ENCODE measurements around the gene ACBD4.

The ACBD4 gene, protein sequence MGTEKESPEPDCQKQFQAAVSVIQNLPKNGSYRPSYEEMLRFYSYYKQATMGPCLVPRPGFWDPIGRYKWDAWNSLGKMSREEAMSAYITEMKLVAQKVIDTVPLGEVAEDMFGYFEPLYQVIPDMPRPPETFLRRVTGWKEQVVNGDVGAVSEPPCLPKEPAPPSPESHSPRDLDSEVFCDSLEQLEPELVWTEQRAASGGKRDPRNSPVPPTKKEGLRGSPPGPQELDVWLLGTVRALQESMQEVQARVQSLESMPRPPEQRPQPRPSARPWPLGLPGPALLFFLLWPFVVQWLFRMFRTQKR

GRCh38 chr17:45135192-45135977 is at the start of gene ACBD4:
Gene ACBD4 (plus strand): TSS chr17:45135687. CDS start chr17:45136145, 458 bp downstream.
- peak; percentile 98 for FAIRE-seq

GRCh38 chr17:45086391-45086790 is 49.1 kb upstream of the ACBD4 start:
- FAIRE-seq, result no peak

GRCh38 chr17:45086865-45087503 is 48.5 kb upstream of the ACBD4 start:
- FAIRE-seq, result no peak

DNA sequence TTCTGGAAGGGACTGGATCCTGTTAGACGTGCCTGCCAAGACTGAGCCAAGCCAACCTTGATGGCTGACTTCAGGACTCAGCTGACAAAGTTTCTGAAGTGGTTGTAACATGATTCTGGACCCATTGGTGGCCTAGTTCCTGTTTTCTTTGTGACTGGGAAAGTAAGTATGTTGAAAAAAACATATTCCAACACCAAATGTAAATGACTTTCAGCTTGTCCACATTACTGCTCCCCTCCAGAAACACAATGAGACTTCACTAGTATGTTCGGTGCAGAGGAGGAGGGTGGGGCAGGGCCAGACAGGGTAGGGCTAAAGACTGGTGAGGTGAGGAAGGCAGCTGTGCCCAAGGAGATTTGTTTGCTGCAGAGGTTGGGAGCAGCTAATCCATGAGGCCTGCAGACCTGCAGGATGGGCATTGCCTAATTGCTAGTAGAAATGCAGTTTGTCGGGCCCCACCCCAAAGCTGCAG is 47.9 kb upstream of the ACBD4 start:
- no peak for FAIRE-seq

GRCh38 chr17:45087978-45088377 is 47.5 kb upstream of the ACBD4 start:
- FAIRE-seq, result no peak

DNA sequence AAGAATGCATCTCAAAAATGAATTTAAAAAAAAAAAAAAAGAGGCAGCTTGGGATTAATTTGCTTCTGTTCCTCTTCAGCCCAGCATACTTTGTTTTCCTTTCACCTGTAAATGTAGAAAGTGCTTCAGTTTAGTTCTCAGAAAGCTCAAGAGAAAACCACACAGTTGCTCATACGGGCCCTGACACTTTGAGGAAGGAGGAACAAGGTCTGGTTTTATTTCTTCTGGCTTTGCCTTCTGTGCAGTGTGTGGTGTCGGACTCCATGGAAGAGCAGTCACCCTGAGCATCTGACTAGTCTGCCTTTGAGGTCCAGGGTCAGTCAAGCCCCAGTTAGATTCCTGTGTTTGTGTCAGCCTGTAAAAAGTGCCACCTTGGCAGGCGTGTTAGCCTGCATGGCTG is 46.7 kb upstream of the ACBD4 start:
- FAIRE-seq, result no peak

GRCh38 chr17:45090711-45091110 is 44.8 kb upstream of the ACBD4 start:
- no peak for FAIRE-seq

DNA sequence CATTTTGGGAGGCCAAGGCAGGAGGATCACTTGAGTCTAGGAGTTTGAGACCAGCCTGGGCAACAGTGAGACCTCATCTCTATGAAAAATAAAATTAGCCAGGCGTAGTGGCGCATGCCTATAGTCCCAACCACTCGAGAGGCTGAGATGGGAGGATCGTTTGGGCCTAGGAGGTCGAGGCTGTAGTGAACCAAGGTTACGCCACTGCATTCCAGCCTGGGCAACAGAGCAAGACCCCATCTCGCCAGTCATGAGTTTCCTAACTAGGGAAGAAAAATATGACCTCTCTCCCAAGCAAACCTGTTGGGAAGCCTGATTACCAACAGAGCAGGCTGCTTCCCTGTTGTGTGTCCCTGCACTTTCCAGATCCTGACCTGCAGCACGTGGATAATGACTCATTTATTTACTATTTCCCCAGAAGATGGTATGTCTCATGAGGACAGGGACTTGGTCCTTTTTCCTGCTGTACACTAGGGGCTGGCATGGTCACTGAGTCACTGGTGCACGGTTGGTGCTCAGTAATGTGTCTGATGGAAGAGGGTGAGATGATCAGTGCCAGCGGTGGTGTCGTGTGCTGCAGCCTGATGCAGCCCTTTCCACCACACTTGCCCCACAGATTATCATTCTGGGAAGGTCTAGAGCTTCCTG is 43.6 kb upstream of the ACBD4 start:
- no peak for FAIRE-seq

GRCh38 chr17:45092911-45093430 is 42.5 kb upstream of the ACBD4 start:
- FAIRE-seq, result no peak

- FAIRE-seq, result no peak
These were observed 41.9 kb upstream of the ACBD4 start for GRCh38 chr17:45093444-45094110.

DNA sequence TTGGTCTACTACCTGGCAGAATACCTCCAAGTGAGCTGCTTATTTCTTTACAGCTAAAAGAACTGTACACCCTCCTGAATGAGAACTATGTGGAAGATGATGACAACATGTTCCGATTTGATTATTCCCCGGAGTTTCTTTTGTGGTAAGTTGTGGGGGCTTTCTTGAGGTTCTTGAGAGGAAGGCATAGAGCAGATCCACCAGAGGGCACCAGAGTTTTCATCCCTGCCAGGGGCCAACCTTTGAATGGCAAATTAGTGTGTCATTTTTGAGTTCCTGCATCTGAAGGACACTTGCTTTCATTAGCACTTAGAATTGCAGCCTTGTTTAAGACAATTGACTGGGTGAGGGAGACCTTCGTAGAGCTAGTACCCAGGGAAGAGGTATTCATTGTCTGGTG is 39.3 kb upstream of the ACBD4 start:
- no peak for FAIRE-seq

DNA sequence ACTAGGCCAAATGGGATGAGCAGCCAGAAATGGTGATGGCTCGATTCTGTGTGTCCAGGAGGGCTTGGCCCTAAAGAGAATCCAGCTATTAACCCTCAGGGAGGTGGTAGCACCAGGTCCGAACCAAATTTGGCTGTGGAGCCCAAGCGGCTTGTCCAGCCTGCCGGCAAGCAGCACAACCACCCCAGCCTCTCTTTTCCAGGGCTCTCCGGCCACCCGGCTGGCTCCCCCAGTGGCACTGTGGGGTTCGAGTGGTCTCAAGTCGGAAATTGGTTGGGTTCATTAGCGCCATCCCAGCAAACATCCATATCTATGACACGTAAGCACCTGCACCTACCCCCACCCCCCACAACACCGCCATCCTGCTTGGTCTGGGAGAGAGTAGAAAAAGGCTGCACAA is 38.6 kb upstream of the ACBD4 start:
- FAIRE-seq, result no peak

DNA sequence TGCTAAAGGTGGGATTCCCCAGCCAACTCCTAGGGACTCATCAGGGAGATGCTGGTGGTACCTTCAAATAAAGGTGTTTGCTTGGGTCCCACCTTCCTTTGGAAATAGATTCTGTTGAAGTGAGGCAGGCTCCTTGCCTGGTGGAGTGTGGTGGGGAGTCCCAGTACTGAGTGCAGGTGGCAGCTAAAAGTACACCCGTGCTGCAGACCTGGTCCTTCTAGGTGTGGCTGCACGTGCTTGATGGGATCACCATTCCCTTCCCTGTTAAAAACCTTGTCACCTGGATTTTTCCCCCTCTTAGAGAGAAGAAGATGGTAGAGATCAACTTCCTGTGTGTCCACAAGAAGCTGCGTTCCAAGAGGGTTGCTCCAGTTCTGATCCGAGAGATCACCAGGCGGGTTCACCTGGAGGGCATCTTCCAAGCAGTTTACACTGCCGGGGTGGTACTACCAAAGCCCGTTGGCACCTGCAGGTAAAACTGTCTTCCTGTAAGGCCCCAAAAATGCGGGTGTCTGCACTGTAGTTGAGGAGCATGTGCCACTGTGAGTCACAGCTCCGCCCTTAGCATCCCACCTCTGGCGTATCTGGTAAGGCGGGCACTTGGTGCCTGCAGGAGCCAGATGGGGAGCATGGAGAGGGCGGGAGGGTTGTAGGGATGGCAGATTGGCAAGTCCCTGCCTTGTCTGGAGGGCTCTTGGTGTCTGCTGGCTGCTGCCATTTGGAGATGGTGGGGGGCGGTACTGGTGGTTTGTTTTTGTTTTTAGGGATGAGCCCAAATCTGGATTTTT is 37.2 kb upstream of the ACBD4 start:
- no peak for FAIRE-seq

DNA sequence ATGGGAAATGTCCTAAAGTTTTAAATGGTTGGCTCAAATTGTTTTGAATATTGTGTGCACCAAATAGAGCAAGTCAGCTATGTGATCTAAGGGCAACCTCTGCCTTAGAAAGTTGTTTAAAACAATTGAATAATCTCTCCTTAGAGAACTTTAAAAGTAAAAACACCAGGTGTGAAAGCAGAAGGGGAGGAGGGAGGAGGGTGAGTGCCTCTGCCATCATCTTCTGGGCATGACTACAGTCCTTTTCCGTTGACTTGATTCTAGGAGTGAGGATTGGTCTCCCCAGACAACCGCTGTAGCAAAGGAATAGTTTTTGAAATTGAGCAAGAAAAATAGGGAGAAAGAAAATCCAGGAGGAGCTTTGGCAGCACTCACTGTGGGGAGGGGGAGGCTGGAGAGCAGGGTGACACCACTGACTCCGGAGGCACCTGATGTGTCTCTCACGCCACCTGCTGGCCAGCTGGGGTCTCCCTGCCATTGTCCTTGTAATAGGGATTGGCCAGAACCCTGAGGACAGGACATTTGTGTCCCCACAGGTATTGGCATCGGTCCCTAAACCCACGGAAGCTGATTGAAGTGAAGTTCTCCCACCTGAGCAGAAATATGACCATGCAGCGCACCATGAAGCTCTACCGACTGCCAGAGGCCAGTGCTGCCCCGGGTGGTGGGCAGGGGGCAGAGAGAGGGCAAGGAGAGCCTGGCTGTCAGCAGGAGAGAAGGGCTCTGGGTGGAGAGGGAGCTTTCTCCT is 36.4 kb upstream of the ACBD4 start:
- FAIRE-seq, result no peak

DNA sequence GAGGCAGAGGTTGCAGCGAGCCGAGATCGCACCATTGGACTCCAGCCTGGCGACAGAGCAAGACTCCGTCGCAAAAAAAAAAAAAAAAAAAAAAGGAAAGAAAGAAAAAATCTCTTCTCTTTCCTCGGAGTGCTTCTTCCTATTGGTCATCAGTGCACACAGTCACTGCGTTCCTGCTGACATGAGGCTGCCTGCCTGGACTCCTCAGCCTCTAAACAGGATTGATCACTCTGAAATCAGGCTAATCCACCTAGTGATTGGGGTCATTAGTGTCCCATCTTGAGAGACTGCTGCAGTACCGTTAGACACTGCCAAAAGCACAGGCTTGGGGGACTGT is 34.0 kb upstream of the ACBD4 start:
- FAIRE-seq, result no peak

GRCh38 chr17:45101883-45102811 is 33.3 kb upstream of the ACBD4 start:
- no peak for FAIRE-seq

GRCh38 chr17:45102856-45103255 is 32.6 kb upstream of the ACBD4 start:
- FAIRE-seq, result no peak

GRCh38 chr17:45103269-45103795 is 32.2 kb upstream of the ACBD4 start:
- no peak for FAIRE-seq

DNA sequence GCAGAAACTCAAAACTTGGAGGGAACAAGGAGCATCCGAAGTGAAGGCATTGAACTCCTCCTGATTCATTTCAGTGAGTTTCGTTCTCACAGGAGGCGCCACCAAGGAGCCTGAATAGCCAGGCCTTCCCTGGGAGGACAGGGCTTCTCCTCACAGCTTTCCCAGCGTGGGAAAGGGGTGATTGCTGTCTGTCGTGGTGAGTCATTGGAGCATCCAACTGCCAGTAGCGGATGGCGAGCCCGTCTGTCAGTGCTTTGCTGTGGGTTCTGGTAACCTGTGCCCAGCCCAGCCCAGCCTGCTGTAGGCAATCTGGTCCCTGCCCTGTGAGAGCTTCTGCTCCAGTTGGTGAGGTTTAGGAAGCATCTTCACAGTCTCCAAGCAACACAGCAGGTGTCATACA is 31.5 kb upstream of the ACBD4 start:
- FAIRE-seq, result no peak

DNA sequence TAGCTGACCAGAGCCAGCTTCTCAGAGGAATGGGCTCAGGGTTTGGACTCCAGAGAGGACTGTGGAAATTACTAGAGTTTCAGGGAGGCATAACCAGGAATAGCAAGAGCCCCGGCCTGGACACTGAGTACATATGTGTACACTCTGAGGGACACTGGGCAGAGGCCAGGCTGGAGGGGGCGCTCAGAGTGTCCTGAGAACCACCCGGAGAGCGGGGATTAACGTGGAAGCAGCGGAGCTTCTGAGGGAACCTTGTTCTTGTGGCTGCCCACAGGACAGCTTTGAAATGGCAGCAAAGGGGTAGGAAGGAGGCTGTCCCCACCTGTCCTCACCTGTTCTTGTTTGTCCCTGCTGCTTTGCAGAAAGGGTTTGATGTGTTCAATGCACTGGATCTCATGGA is 31.0 kb upstream of the ACBD4 start:
- no peak for FAIRE-seq
